T-helper 2 cell treated with Interferon-gamma antibody and Interleukin-4, amounts not matched to agents 100 ng/mL and 5 ng/mL, for 36 hours (primary cell): ENCODE measurements around the gene PLA2G2D. TPM values are rescaled to one million over a fixed set of nuclear protein-coding genes. Genes with fewer than 3 reads are reported as not detected.

ENCODE experiments used
- intact Hi-C: fragments of 100-400 bp; cut with micrococcal nuclease; formaldehyde crosslinking; loops from one replicate; pipeline ENCODE4 v1.15.1; 2023
- total RNA-seq: library from RNA; stranded (reverse); gene quantifications from 2 replicates; pipeline ENCODE4 v1.2.3, GENCODE V29; 2022

The PLA2G2D gene, protein sequence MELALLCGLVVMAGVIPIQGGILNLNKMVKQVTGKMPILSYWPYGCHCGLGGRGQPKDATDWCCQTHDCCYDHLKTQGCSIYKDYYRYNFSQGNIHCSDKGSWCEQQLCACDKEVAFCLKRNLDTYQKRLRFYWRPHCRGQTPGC
- total RNA-seq: not detected in 2 replicates

DNA sequence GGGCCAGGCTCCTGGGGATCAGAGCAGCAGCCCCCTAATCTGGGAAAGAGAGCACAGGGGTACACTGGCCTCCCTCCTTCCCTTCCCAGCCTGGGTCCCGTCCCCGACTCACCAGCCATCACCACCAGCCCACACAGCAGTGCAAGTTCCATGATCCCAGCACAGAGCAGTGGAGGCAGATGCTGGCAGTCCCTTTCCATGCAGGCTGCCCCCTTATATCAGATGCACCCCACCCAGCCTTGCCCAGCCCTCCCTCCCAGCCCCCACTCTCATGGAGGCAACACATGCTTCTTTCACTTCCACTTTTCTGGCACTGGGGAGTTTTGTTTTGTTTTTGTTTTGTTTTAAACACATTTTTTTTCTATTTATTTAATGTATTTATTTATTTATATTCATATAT, at the start of gene PLA2G2D:
Gene PLA2G2D (minus strand): TSS at position 190 of the 400 bp plus-strand sequence. CDS start 38 bp downstream, at position 152.
- intact Hi-C loops: no loop called here

DNA sequence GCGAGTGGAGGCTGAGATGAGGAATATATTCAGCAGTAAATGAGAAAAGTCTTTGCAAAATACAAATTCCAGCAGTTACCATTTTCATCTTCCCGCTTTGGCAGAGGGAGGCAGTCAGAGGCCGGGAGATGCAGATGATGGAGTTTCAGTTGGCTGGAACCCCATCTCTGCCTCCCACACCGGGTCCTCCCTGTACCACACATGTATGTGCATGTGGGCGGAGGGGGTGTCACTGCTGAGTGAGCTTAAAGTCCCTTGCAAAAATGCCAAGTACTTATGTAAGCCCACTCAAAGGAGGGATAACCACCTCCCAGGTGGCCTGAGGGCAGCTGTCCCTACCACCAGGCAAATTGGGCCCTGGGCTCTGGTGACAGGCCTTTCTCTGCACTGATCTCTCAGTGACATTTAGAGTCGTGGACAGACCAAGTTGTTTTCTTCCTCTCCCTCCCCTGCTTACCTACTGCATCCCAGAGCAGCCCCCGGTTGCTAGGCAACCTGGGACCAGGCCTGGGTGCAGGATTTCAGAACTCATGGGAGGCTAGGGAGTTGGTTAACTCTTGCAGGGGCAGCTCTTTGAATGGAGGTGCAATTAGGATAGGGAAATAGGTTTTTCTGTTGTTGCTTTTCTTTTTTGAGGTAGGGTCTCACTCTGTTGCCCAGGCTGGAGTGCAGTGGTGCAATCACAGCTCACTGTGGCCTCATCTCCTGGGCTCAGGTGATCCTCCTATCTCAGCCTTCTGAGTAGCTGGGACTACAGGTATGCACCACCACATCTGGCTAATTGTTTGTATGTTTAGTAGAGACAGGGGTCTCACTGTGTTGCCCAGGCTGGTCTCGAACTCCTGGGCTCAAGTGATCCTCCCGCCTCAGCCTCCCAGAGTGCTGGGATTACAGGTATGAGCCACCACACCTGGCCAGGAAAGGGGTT, 49.5 kb upstream of the PLA2G2D start:
- intact Hi-C loops: no loop called here

DNA sequence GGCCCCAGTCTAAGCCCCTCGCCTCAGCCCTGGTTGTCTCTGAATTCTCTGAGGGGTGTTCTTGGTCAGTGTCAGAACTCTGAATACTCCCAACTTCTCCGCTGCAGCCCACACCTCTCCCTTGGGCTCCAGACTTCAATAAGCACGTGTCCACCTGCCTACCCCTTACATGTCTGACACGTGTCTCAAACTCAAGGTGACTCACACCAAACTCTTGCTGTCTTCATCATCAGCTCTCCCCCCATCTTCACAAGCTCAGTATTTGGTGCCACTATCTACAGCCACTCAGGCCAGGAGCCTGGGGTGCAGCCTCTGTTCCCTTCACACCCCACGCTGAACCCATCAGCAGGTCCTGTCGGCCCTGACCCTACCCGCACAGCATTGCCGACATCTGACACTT, 47.8 kb upstream of the PLA2G2D start:
- intact Hi-C loops: no loop called here

DNA sequence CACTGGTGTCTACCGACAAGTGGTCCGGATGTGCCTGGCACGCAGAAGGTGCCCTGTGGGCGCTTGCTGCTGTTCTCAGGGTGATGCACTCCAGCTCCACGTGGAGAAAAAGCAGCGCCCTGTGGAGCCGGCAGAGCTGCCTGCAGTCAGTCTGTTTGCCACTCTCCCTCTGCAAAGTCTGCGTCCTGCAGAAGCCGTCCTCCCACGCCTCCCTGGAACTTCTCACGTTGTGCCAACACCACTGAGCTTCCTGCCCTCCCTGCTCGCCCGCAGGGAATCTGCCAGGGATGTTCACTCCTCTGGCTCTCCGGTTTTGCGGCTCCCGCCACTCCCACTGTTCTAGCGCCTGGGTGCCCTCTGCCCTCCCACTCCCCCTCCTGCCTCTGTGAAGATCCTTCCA, 46.7 kb upstream of the PLA2G2D start:
- intact Hi-C loops: no loop called here

DNA sequence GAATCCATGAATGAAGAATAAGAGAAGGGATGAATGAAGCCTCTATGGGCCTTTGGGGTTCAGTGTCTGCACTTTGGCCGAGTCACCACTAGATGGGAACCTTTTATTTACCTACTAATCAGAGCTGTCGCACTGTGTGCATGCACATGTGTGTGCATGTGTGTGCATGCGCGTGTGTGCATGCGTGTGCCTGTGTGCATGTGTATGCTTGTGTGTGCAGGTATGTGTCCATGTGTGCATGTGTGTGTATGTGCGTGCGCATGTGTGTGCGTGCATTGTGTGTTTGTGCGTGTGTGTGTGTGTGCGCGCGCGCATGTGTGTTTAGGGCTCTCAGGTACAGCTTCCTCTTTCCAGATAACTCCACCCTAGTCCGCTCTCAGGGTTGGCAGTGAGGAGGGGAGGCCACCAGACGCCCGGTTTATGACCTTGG, 46.2 kb upstream of the PLA2G2D start:
- intact Hi-C loops: loop anchor here (1.0 kb wide), 1 partner anchor 30 kb away; no protein-coding TSS in a partner anchor

DNA sequence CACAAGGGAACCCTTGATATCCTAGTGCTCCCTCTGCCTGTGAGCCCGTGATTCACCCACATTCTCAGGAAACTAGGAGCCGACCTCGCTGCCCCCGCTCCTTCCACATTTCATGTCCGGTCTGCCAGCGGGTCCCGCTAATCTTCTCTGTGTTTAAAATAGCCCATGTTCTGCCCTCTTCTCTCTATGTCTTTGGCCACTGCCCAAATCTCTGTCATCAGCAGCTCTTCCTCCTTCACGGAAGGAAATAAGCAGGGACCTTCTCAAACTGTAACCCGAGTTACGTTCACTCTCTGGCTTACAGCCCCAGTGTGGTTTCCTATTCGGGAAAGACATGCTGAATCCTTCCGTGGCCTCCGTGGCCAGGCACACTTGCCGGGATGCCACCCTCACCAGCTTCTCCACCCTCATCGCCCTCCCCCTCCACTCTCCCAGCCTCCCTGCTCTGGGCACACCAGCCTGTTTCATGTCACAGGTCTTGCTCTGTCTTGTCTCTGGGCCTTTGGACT, 45.4 kb upstream of the PLA2G2D start:
- intact Hi-C loops: loop anchor here (1.0 kb wide), 1 partner anchor 31 kb away; no protein-coding TSS in a partner anchor

DNA sequence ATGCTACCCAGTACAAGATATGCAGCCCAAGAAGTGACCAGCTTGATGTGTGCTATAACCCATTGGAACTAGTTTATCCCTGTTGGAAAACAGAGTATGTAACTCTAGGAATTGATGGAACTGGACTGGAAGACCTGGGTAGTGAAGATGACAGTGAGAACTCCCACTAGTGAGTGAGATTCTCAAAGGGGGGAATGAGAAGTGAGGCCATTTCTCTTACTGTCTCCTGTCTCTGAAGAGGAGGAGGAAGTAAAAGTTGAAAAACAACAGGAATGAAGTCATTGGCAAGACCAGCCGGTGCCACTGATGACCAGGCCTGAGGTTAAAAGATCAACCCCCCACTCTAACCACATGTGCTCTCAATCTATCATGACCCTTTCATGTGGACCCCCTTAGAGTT, 40.7 kb upstream of the PLA2G2D start:
- intact Hi-C loops: no loop called here

DNA sequence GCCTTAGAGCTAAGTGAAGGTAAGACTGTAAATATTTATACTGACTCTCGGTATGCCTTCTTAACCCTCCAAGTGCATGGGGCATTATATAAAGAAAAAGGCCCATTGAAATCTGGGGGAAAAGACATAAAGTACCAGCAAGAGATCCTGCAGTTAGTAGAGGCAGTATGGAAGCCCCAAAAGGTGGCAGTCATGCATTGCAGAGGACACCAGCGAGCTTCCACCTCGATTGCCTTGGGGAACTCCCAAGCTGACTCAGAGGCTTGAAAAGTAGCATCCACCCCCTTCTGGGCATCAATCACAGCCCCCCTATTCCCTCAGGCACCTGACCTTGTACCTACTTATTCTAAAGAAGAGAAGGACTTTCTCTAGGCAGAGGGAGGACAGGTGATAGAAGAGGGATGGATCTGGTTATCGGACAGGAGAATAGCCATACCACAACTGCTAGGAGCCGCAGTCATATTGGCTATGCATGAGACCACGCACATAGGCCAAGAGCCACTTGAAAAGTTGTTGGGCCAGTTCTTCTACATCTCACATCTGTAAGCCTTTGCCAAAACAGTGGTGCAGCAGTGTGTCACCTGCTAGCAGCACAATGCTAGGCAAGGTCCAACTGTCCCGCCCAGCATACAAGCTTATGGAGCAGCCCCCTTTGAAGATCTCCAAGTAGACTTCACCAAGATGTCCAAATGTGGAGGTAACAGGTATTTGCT, 39.2 kb upstream of the PLA2G2D start:
- intact Hi-C loops: no loop called here

DNA sequence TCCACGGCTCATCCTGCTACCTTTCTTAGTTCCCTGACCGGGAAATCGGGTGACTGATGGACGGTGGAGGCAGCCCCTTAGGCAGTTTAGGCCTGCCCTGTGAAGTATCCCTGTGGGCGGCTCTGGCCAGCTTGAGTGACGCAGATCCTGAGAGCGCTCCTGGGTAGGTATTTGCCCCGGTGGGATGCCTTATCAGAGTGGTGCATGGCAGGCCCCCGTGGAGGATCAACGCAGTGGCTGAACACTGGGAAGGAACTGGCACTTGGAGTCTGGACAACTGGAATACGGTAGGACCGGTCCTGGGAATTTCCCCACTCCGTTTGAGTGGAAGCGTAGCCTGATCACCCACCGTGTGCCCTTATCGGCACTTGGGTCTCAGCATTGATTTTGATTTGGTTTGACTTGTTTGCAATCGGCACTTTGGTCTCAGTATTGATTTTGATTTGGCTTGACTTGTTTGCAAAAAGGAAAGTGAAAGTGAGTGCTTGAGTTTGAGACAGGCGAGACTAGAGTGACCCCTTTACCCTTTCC, 35.0 kb upstream of the PLA2G2D start:
- intact Hi-C loops: loop anchor here (5.0 kb wide), 1 partner anchor 33 kb away; the partner anchor contains the start of genes PLA2G2C and UBXN10

DNA sequence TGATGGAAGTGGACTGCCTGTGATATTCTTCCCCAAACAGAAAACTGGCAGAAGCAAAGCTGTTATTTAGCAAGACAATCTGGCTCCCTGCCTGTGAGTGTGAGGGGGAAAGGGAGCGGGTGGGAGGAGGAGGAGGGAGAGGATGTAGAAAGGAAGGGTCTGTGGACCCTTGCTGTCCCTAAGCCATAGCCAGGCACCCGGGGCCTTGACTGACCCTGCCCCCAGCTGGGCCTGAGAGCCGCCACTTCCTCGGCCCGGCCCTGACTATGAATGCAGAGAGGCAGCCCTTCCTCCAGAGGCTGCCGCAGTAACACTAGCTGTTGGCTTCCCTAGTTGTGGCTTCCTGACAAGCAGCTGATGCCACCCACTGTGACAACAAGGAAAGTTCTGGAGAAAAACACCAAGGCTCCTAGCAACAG, 33.7 kb upstream of the PLA2G2D start:
- intact Hi-C loops: loop anchor here (1.0 to 5.0 kb wide), 3 partner anchors 34 to 235 kb away; partner anchors contain the start of genes PLA2G2C and UBXN10

DNA sequence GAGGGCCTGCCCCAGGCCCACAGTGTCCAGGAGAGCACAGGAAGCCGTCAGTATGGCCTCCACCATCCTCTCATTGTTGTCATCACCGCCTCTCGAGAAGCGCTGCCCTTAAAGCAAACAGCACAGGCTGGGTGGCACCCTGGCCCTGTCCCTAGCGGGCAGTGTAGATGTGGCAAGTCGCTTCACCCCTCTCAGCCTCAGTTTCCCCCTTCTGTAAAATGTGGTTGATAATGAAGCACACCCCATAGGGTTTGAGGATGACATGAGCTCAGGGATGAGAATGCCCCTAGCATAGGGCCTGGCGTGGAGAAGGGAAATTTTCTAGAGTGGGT, 33.2 kb upstream of the PLA2G2D start:
- intact Hi-C loops: loop anchor here (1.0 to 5.0 kb wide), 3 partner anchors 35 to 234 kb away; partner anchors contain the start of genes PLA2G2C and UBXN10

DNA sequence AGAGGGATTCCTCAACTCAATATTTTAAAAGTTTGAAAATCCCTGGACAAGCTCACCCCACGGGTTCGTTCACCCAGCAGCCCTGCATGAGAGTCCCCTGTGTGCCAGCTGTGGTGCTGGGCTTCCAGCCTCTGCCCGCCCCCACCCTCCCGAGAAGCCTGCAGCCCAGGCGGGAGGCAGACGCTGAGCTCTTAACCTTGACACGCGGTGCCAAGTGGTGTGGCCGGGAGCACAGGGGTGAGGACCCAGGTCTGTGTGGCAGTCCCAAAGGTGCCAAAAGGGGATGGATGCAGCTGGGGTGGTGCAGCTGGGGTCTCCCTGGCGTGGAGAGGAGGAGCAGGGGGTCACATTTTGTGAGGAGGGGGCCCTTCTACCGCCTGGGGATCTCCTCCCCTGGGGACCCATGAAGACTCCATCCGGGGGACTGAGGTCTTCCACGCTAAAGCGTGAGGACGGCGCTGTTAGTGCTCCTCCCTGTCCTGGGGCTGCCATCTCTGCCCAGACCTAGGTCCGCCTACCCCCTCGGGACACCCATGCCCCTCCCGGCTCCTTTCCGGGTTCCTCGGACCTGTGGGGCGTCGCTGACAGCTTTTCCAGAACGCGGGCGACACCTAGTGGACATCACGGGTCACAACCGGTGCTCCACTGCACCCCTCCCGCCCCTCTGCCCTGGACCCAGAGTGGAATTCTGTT, 32.7 kb upstream of the PLA2G2D start:
- intact Hi-C loops: loop anchor here (1.0 to 5.0 kb wide), 3 partner anchors 35 to 234 kb away; partner anchors contain the start of genes PLA2G2C and UBXN10

DNA sequence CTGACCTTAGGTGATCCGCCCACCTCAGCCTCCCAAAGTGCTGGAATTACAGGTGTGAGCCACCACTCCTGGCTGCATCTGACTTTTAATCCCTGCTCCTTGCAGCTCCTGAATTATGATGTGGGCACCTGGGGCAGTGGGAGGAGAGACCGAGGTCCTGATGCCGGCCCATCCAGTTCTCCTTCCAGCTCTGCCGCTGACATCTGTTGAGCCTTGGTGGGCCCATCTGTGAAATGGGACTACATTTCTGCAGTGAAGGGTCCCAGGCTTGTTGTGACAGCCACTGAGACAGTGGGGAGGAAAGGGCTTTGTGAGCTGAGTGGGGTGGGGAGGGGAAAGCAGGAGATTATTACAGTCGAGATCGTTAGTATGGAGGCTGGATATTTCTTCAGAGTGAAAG, 31.6 kb upstream of the PLA2G2D start:
- intact Hi-C loops: loop anchor here (5.0 kb wide), 1 partner anchor 36 kb away; the partner anchor contains the start of genes PLA2G2C and UBXN10

DNA sequence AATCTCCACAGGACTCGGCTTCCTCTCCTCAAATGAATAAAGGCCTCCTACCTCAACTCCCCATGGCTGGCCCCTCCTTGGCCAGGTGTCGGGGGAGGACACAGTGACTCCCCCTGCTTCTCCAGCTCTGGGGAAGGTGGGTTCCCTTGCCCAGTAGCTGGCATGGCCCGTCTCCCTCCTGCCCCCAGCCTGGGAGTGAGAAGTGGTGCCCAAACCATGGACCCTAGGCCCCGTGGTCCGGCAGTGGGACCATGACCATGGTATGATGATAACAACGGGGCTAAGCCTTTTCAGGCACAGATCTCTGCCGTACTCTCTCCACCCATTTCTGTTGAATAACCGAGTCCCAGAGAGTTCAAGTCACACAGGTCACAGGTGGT, 31.0 kb upstream of the PLA2G2D start:
- intact Hi-C loops: loop anchor here (5.0 kb wide), 1 partner anchor 37 kb away; the partner anchor contains the start of genes PLA2G2C and UBXN10

DNA sequence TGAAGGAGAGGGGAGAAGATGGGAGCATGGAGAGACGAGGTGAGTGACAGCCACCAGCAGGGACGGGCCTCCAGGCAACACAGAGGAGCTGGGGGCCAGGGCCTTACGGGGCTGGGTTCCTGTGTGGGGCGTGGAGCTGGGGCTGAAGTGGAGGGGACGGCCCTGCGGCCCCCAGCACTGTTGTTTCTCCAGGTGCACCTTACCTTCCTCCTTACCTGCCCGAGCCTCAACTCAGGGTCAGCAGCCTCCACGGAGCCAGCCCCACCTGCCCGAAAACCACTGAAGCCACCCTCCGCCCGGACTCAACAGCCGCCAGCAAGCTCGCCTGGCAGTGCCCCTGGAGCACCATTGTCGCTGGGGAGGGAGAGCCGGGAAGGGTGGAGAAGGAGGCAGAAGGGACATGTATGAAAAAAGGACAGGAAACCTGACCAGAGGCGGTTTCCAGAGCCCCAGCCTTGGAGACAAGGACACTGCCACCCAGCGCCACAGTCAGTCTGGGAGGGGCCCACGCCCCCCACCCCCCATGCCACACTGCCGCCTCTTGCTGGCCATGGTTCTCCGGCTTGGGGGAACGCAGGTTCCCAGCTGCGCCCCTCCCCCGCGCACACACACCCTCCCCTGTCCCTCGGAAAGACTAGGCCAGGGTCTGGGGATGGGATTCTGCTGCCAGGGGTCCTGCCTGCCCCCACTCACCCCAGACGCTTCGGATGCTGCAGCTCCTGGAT, 30.4 kb upstream of the PLA2G2D start:
- intact Hi-C loops: loop anchor here (5.0 kb wide), 1 partner anchor 38 kb away; the partner anchor contains the start of genes PLA2G2C and UBXN10

DNA sequence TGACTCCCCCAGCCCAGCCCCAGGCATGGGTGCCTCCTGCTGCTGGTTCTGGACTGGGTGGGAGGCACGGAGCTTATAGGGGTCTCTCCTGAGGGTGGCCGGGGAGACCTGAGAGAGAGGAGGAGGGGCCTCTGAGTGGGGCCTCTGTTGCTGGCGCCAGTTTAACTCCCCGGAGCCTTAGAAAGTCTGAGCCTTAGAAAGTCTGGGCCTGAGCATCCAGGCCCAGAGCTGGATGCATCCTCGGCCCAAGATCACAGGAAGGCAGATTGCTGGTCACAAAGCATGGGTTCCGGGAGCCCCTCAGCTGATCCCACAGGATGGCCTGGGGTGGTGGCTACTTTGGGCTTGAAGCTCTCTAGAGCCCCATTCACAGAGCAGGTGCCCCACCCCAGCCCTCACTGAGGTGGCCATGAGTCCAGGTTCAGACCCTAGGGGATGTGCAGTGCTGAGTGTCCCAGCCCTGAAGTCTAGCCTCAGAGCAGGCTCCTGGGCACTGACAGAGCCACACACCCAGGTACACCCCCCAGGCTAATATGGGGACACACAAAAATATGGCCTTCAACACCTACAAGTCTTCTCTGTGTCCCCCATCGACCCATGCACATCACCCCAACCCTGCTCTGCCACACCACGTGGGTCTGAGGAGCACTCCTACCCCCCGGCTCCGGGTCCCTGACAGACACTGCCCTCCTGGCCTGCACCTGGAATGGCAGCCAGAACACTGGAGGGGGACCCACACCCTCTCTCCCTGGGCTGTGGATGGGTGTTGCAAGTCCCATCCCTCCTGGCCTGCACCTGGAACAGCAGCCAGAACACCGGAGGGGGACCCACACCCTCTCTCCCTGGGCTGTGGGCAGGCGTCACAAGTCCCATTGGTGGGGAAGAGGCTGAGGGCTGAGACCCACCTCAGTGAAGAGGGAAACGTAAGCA, 29.5 kb upstream of the PLA2G2D start:
- intact Hi-C loops: no loop called here

DNA sequence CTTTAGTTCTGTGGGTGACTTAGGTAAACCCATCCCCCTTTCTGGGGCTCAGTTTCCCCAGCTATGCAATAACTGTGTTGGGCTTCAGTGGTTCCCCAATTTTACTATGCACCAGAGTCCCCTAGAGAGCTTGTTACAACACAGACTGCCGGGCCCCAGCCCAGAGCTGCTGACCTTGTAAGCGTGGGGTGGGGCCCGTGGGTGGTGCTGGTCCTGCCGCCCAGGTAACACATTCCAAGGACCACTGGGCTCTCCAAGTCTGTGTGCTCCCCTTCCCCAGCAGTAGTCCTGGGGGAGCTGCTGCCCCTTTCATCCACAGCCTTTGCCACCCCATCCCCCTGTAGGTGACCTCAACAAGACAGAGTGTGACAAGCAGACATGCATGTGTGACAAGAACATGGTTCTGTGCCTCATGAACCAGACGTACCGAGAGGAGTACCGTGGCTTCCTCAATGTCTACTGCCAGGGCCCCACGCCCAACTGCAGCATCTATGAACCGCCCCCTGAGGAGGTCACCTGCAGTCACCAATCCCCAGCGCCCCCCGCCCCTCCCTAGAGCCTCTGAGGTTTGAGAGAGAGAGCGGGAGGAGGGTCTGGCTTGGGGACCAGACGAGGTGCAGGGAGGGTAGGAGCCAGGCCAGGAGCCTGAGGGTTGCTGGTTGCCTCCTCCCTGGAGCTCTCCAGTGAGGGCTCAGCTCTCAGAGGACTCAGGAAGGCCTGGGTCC, 28.7 kb upstream of the PLA2G2D start:
- intact Hi-C loops: no loop called here
